LoVo (cell line): Measurements from ENCODE around the gene PSMC3.

Experiments used
- DNase-seq: peaks from one replicate; pipeline ENCODE4 v3.0.0-alpha.2; 2016; ENCODE audit warnings: low spot score

The PSMC3 gene

DNA sequence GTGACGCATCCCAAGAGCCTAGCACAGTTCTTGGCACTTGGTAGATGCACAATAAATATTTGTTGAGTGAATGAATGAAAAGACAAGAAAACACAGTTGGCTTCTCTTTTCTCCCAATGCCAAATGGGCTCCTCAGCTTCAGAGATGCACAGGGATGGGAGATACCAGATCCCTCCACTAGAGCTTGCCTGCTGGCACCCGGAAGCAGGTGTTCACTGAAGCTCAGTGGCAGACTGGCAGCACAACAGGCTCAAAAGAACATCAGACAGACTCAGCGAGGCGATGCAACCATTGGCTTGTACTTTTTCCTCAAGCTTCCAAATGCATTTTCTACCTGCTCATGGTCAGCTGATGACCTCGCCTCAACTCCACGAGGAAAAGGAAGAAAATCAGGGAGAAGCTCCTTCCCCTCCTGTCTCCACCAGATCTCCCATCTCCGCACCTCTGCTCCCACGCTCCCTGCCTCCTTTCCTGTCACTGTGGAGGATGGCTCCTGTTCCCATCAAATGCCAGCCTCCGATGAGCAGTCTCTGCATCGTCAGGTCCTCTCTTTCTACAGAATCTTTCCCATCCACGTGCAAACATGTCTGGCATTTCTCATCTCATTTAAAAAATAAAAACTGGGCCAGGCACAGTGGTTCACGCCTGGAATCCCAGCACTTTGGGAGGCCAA is 16.9 kb upstream of the PSMC3 start:
- no peak for DNase-seq

DNA sequence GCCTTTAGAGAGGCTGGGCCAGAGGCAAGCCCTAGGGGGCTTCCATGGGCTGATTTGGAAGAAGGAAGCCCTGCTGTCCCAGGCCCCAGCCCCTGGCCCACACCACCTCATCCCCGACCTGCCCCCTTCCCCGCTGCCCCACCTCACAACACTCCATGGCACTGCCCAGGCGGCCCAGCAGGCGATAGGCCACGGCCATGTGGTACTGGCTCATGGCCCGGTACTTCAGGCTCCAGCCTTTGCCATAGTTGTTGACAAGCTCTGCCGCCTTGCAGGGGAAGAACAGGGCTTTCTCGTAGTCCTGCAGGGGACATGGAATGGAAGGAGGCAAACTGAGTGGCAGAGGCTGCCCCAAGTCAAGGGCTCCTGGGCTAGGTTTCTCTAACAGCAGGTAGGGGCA is 16.3 kb upstream of the PSMC3 start:
- DNase-seq = no peak

DNA sequence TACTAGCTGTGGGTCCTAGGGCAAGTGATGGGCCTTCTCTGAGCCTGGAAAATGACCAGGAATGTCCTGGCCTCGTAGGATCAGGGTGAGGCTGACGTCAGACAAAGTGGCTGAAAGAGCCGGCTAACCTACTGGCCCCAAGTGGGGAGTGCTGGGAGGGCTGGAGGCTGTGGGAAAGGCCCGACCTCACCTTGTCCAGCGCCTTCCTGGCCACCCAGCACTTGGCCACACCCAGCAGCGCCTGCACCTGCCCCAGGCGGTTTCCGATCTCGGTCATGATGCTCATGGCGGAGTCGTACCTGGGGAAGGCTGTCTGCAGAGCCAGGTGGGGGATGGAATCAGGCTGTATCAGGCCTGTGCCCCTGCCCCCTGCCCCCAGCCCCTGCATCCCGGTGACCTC is 15.2 kb upstream of the PSMC3 start:
- DNase-seq = no peak

DNA sequence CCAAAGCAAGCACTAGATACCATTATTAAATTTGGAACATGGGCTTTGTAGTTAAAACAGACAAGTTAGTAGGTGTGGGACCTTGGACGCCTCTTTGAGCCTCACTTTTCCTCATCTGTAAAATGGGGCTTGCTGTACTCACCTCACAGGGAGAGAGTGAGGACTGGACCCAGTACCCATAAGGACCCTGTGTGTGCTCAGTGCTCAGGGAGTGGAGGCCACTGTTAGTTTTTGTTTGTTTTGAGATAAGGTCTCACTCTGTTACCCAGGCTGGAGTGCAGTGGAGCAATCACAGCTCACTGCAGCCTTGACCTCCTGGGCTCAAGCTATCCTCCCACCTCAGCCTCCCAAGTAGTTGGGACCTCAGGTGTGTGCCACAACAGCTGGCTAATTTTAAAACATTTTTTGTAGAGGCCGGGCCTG is 13.8 kb upstream of the PSMC3 start:
- DNase-seq = no peak

DNA sequence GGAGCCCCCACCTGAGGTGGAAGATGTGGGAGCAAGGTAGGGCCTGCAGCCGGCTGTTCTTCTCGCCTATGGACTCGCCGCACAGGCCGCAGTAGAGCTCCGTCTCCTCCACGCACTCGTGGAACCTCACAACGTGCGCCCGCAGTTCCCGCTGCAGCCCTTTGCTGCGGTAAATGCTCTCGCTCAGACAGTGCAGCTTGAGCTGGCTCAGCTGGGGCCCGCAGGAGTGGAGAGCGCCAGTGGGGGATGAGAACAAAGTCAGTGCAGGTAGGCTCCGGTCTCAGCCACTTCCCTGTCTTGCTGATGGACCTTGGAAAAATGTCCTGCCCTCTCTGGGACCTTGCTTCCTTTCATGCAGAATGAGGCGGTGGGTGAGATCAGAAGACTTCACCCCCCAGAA is 12.5 kb upstream of the PSMC3 start:
- no peak for DNase-seq

DNA sequence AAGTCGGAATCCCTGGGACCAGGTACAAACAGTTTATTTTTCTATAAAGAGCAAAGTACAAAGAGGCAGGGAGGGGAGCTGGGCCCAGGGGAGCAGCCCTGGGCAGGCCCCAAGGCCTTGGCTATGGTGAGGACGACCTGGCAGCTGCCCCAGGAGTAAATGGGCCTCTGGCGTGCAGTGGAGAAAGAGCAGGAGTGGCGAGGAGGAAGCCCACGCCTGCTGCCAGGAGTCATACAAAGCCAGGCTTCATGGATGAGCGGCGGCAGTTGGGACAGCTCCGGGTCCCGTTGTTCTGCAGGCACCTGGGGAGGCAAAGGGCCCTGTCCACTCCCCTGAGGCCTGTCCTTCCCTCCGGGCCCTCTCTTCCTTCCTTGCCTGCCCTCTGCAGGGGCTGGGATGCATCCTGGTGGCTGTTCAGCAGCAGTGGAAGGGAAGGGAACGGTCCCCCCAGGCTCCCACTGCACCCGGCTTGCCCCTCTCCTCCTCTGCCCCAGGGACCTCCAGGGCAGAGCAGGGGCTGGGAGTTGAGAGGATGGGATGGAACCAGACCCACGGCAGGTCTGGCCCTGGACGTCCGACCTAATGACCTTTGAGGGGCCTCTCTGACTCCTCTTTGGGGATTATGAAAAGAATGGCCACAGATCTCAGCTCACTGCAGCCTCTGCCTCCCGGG is 11.6 kb upstream of the PSMC3 start:
- DNase-seq = no peak

DNA sequence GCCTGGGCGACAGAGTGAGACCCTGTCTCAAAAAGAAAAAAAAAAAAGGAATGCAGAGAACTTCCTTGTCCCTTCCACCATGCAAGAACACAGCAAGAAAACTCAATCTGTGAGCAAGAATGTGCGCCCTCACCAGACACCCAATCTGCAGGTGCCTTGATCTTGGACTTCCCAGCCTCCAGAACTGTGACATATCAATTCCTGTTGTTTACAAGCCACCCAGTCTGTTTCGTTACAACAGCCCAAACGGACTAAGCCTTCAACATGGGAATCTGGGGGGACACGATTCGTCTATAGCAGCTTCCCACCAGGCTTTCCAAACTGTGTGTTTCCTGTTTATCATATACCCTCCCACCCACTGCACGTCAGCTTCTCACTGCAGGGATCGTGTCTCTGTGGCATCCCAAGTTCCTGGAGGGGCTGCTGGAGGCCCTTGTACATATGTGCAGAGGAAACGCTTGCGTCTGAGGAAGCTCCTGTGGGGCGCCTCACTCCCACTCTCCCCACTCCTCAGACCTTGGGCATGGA is 11.0 kb upstream of the PSMC3 start:
- DNase-seq = no peak

DNA sequence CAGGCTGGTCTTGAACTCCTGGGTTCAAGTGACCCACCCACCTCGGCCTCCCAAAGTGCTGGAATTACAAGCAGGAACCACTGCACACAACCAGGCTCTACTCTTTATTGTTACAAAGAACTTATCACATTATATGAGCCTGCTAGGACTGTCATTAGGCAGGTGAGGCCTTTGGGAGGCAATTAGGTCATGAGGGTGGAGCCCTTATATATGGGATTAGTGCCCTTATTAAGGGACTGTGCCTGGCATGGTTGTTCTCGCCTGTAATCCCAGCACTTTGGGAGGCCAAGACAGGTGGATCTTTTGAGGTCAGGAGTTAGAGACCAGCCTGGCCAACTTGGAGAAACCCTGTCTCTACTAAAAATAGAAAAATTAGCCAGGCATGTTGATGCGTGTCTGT is 10.5 kb upstream of the PSMC3 start:
- no peak for DNase-seq

DNA sequence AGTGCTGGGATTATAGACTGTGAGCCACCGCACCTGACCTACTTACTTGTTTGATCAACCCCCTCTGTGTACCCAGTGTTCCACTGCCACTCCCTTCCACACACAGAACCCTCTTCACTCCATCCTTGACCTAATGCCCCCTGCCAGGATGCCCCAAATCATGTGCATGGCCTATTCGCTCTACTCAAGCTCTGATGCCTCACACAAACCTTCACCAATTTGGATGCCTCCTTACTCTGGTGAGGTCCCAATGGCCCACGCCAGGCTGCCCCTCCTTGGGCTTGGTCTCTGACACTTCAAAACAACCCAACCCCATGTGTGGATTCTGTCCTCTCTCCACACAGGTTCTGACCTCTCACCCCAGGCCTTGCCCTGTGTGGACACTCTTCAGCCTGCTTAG is 9.4 kb upstream of the PSMC3 start:
- DNase-seq = no peak

DNA sequence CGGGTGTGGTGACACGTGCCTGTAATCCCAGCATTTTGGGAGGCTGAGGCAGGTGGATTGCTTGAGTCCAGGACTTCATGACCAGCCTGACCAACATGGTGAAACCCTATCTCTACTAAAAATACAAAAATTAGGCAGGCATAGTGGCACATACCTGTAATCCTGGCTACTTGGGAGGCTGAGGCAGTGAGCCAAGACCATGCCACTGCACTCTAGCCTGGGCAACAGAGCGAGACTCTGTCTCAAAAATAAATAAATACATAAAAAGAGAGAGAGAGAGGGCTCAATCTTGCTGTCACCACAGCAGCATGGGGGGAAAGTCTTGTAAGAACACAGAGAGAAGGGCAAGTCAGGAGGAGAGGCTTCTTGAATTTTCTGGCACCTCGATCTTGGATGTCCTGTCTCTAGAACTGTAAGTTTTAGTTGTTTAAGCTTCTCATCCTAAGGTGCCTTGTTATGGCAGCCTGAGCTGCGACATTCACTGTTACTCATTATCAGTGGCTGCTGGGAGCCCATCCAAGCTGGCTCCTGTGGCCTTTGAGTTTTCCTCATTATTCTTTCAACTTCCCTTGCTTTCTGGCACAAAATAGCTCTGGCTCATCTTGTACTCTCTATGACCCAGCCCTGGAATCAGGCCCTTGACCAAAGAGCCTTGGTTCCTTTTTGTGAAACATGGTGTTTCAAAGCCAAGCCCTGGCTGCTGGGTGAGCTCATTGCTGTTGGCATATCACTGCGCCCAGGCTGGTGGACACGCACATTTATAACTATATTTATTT is 8.0 kb upstream of the PSMC3 start:
- DNase-seq = no peak

DNA sequence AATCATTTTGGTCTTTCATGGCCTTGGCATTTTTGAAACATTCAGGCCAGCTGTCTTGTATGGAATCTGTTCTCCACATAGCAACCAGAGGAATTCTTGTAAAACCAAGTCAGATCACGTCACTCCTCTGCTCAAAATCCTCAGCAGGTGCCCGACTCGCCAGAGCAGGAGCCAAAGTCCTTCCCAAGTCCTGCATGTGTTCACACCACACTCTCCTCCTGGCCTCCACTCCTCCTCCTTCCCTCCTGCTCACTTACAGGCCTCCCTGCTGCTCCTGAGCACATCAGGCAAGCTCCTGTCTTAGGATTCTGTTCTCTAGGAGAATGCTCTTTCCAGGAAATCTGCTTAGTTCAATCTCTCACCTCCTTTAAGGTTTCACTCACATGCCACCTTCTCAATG is 6.9 kb upstream of the PSMC3 start:
- DNase-seq = no peak

DNA sequence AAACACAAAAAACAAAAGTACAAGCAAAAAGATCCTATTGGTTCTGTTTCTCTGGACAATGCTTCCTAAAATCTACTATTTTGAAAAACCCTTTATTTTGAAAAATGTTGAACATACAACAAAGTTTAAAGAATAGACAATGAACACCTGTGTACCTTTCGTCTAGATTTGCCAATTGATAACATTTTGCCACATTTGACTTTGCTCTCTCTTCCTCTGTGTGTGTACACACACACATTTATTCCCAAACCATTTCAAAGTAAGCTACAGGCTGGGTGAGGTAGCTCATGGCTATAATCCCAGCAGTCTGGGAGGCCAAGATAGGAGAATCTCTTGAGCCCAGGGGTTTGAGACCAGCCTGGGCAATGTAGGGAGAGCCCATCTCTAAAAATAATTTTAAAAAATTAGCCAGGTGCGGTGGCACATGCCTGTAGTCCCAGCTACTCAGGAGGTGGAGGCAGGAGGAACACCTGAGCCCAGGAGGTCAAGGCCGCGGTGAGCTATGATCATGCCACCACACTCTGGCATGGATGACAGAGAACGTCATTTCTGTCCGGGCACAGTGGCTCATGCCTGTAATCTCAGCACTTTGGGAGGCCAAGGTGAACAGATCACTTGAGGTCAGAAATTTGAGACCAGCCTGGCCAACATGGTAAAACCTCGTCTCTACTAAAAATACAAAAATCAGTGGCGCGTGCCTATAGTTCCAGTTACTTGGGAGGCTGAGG is 5.3 kb upstream of the PSMC3 start:
- DNase-seq = no peak

DNA sequence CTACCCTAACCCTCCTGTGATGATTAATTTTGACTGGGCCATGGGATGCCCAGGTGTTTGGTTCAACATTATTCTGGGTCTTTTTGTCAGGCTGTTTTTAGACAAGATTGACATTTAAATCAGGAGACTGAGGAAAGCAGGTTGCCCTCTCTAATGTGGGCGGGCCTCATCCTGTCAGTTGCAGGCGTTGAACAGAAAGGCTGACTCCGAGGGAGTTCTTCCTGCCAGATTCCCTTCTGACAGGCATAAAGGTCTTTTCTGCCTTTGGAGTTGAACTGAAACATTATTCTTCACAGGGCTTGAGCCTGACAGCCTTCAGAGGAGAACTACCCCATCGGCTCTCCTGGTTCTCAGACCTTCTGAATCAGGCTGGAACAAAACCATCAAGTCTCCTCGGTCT is 4.3 kb upstream of the PSMC3 start:
- no peak for DNase-seq

DNA sequence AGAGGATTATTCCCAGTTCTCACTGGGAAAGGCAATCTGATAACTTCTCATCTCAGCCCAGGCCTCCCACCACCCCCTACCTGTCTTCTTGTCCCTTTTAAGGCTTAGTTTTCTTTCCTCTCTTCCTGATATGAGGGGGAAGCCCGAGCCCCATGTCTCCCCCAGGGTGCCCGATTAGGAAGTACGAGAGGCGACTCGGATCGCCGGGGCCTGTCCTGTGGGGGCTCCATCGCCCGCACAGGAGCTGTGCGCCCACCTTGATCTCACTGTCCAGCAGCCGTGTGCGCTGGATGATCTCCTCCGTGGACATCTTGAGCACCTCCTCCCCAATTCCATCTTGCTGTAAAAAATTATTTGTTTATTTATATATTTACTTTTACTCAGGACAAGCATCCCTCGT is 628 bp downstream of the PSMC3 start:
- no peak for DNase-seq

DNA sequence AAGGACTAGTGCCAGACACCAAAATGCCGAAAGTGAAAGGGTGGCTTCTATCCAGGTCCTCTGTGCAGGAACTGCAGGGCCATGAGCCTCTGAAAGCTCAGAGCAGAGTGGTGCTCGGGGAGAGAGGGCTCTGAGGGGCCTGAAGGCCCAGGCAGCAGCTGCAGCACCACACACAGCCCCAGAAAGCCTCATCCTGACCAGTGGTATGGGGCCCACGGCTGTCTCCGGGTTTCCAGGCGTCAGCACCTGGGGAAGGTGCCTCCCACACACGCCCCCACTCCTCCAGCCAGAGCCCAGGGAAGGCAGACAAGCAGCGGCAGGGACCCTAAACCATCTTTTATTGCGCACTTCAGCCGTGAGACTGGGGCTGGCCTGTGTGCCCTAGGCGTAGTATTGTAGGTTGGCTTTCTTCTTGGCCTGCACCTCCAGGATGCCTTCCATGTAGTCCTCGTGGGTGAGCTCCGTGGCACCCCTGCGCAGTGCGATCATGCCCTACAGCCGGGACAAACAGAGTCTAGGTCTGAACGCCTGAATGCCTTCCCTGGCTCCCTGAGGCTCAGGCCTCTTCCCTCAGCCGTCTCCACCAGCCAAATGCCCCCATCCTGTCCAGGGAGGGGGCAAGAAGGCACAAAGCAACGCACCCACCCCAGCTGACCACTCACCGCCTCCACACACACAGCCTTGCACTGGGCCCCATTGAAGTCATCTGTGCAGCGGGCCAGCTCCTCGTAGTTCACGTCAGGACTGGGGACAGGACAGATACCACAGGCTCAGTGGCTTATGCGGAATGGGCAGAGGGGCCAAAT is 7.6 kb downstream of the PSMC3 start:
- DNase-seq = no peak

DNA sequence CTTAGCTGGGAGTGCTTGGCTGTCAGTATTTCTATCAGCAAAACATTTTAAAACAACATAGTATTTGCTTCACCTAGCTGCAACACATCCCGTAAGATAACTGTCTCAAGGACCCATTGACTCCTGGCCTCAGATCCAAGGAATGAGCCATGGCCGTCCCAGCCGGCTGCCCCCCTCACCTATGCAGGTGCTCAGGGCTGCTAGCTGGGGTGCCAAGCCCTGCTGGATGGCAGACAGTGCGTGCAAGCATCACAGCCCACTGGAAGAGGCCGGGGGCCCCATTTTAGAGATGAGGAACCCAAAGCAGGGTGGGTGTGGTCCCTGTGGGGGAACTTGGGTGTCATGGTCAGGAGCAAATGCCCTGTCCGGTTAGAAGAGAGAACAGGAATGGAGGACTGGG is 8.5 kb downstream of the PSMC3 start:
- no peak for DNase-seq

DNA sequence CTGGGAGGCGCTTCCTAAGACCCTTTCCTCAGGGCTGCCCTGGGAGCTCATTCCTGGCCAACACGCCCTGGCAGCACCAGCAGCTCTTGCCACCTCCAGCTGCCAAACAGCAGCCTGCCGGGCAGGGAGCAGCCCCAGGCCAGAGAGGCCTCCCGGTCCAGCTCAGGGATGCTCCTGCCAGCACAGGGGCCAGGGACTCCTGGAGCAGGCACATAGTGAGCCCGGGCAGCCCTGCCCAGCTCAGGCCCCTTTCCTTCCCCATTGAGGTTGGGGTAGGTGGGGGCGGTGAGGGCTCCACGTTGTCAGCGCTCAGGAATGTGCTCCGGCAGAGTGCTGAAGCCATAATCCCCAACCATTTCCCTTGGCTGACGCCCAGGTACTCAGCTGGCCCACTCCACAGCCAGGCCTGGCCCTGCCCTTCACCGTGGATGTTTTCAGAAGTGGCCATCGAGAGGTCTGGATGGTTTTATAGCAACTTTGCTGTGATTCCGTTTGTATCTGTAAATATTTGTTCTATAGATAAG is 10.2 kb downstream of the PSMC3 start:
- DNase-seq = peak; percentile 71

DNA sequence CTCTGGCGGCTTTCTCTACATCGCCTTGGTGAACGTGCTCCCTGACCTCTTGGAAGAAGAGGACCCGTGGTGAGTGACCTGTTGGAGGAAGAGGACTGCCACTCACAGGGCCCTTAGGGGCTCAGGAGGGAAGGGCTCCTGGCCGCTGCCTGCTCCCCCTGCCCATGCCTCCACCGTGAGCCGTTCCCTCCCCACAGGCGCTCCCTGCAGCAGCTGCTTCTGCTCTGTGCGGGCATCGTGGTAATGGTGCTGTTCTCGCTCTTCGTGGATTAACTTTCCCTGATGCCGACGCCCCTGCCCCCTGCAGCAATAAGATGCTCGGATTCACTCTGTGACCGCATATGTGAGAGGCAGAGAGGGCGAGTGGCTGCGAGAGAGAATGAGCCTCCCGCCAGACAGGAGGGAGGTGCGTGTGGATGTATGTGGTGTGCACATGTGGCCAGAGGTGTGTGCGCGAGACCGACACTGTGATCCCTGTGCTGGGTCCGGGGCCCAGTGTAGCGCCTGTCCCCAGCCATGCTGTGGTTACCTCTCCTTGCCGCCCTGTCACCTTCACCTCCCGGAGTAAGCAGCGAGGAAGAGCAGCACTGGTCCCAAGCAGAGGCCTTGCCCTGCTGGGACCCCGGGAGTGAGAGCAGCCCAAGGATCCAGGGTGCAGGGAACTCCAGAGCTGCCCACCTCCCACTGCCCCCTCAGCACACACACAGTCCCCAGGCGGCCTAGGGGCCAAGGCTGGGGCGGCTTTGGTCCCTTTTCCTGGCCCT is 11.0 kb downstream of the PSMC3 start:
- no peak for DNase-seq

DNA sequence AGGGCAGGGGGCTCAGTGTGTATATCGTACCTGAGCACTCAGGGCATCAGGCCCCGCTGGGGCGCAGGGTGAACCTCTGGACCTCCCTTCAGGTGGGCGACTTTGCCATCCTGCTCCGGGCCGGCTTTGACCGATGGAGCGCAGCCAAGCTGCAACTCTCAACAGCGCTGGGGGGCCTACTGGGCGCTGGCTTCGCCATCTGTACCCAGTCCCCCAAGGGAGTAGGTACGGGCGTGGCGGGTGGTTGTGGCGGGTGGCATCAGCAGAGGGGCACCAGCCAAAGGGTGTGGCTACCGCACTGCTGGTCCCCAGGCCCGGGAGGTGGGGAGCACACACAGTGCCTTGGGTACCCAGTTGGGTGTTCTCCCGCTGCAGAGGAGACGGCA is 11.6 kb downstream of the PSMC3 start:
- no peak for DNase-seq

DNA sequence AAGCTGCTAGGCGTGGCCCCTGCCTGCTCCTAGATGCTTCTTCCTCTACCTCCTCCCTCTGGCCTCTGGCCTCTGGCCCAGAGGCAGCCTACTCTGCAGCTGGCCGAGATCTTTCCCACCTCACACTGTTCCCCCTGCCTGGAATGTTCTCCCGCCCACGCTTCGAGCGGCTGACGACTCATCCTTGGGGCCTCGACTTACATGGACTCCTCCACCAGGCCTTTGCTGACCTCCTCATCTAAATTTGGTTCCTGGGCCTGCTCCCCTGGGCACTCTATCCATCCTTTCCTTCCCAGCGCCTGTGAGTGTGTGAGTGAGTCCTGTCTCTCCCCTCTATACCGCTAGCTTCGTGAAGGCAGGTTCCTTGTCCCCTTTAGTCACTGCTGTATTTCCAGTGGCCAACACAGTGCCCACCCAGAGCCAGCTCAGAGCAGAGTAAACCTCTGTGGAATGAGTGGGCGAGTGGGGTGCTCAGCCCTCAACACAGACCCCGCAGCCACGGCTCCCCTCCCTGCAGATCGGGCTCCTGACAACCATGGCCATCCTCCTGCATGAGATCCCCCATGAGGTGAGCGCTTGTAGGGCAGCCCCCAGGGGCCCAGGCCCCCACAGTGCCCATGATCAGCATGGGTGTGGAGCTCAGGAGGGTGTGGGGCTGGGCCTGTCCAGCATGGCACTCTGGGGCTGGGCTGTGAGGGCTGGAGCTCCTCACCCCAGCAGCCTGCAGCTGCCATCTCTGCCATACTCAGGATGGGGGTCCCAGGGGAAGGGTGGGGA is 12.1 kb downstream of the PSMC3 start:
- DNase-seq = no peak
